Ectodermal cell (in vitro differentiated cells): ENCODE data around the gene SIRT7.
A peak's percentile ranks its signal among the peaks of the same experiment; 100 is the strongest.

ENCODE experiments used
- H3K27ac ChIP-seq: 2 replicates; pipeline ENCODE4 v1.7.0; 2013; ENCODE audit warnings: mild to moderate bottlenecking, low read depth, low read length; ENCODE audit not compliant: insufficient read depth, poor library complexity, severe bottlenecking
- H3K27me3 ChIP-seq: 2 replicates; pipeline ENCODE4 v1.7.0; 2013; ENCODE audit warnings: mild to moderate bottlenecking, low read length; ENCODE audit not compliant: insufficient read depth, control insufficient read depth, poor library complexity, severe bottlenecking
- H3K36me3 ChIP-seq: one replicate; pipeline ENCODE4 v1.7.0; 2013; ENCODE audit warnings: low read length; ENCODE audit not compliant: control insufficient read depth, insufficient read depth
- H3K4me1 ChIP-seq: one replicate; pipeline ENCODE4 v1.7.0; 2013; ENCODE audit warnings: low read length; ENCODE audit not compliant: control insufficient read depth, insufficient read depth
- H3K4me3 ChIP-seq: 2 replicates; pipeline ENCODE4 v1.7.0; 2013; ENCODE audit warnings: low read depth, low read length, control low read depth; ENCODE audit not compliant: insufficient read depth
- H3K9me3 ChIP-seq: 2 replicates; pipeline ENCODE4 v1.7.0; 2013; ENCODE audit warnings: mild to moderate bottlenecking, low read length, moderate library complexity; ENCODE audit not compliant: control insufficient read depth
- WGBS, 2 experiments: methylation state at CpG; one replicate each; pipeline ENCODE4 v1.1.7; 2013; ENCODE audit warnings: missing lambda C conversion rate in 2 of 2; 5-methylcytosine and 5-hydroxymethylcytosine counted together

Gene SIRT7

GRCh38 chr17:81909966-81910839 lies 7.8 kb downstream of the SIRT7 start:
- Histone ChIP-seq H3K9me3 (no peaks in the 10 kb centered on the region), H3K4me1 (peaks cover 7% of the 10 kb centered on the region), H3K27ac (no peak overlapping the region), H3K4me3 (peak overlapping the region; percentile 59), H3K27me3 (peaks cover 15% of the 10 kb centered on the region), H3K36me3 (peaks cover 12% of the 10 kb centered on the region)
- WGBS, 2 experiments, result 49 to 51% methylated on average over 23 of the region's 23 CpGs

- WGBS, 2 experiments, result 92 to 95% methylated on average over 12 of the region's 12 CpGs
- Histone ChIP-seq H3K9me3 (no peaks in the 10 kb centered on the region), H3K36me3 (peaks cover 9% of the 10 kb centered on the region), H3K27ac (no peak overlapping the region), H3K27me3 (peaks cover 15% of the 10 kb centered on the region), H3K4me1 (peaks cover 7% of the 10 kb centered on the region), H3K4me3 (no peak overlapping the region)
Observed at GRCh38 chr17:81909231-81909630, 8.7 kb downstream of the SIRT7 start.

- Histone ChIP-seq H3K36me3 (peaks cover 5% of the 10 kb centered on the region), H3K27me3 (peaks cover 15% of the 10 kb centered on the region), H3K9me3 (no peaks in the 10 kb centered on the region), H3K27ac (no peak overlapping the region), H3K4me3 (no peak overlapping the region), H3K4me1 (peaks cover 7% of the 10 kb centered on the region)
- 92 to 95% methylated on average over 11 of the region's 11 CpGs for WGBS, 2 experiments
Observed at GRCh38 chr17:81908793-81909192, 9.2 kb downstream of the SIRT7 start.

GRCh38 chr17:81907219-81908145 lies 10.5 kb downstream of the SIRT7 start:
- WGBS, 2 experiments, result 94 to 95% methylated on average over 26 of the region's 26 CpGs
- H3K4me3 ChIP-seq, result no peak overlapping the region
- no peaks in the 10 kb centered on the region for H3K36me3 ChIP-seq
- peaks cover 24% of the 10 kb centered on the region for H3K27me3 ChIP-seq
- H3K4me1 ChIP-seq, result peaks cover 7% of the 10 kb centered on the region
- H3K27ac ChIP-seq, result no peak overlapping the region
- no peaks in the 10 kb centered on the region for H3K9me3 ChIP-seq

GRCh38 chr17:81906476-81907218 lies 11.3 kb downstream of the SIRT7 start:
- 92% methylated on average over 15 of the region's 15 CpGs for WGBS, 2 experiments
- no peak overlapping the region for H3K4me3 ChIP-seq
- H3K27ac ChIP-seq, result no peak overlapping the region
- no peaks in the 10 kb centered on the region for H3K9me3 ChIP-seq
- H3K27me3 ChIP-seq, result peaks cover 33% of the 10 kb centered on the region
- H3K4me1 ChIP-seq, result peaks cover 7% of the 10 kb centered on the region
- H3K36me3 ChIP-seq, result no peaks in the 10 kb centered on the region

GRCh38 chr17:81905993-81906392 lies 12.0 kb downstream of the SIRT7 start:
- Histone ChIP-seq H3K36me3 (no peaks in the 10 kb centered on the region), H3K4me3 (no peak overlapping the region)

GRCh38 chr17:81905424-81905875 lies 12.5 kb downstream of the SIRT7 start:
- no peaks in the 10 kb centered on the region for H3K9me3 ChIP-seq
- peaks cover 39% of the 10 kb centered on the region for H3K27me3 ChIP-seq
- 92 to 94% methylated on average over 16 of the region's 16 CpGs for WGBS, 2 experiments
- peaks cover 5% of the 10 kb centered on the region for H3K4me1 ChIP-seq
- no peak overlapping the region for H3K27ac ChIP-seq
- H3K36me3 ChIP-seq, result no peaks in the 10 kb centered on the region
- no peak overlapping the region for H3K4me3 ChIP-seq

More at GRCh38 chr17:81905993-81906392, 12.0 kb downstream of the SIRT7 start:
- WGBS, 2 experiments, result 94% methylated on average over 10 of the region's 10 CpGs
- peaks cover 7% of the 10 kb centered on the region for H3K4me1 ChIP-seq
- no peaks in the 10 kb centered on the region for H3K9me3 ChIP-seq
- peaks cover 39% of the 10 kb centered on the region for H3K27me3 ChIP-seq
- H3K27ac ChIP-seq, result no peak overlapping the region

GRCh38 chr17:81904600-81905423 lies 13.2 kb downstream of the SIRT7 start:
- H3K27me3 ChIP-seq, result peaks cover 33% of the 10 kb centered on the region
- H3K27ac ChIP-seq, result no peak overlapping the region
- no peak overlapping the region for H3K4me3 ChIP-seq
- 91% methylated on average over 28 of the region's 28 CpGs for WGBS, 2 experiments
- H3K4me1 ChIP-seq, result no peaks in the 10 kb centered on the region
- peaks cover 3% of the 10 kb centered on the region for H3K36me3 ChIP-seq
- no peaks in the 10 kb centered on the region for H3K9me3 ChIP-seq

- no peak overlapping the region for H3K27ac ChIP-seq
- H3K9me3 ChIP-seq, result no peaks in the 10 kb centered on the region
- H3K27me3 ChIP-seq, result peaks cover 30% of the 10 kb centered on the region
- peaks cover 11% of the 10 kb centered on the region for H3K36me3 ChIP-seq
- no peak overlapping the region for H3K4me3 ChIP-seq
- no peaks in the 10 kb centered on the region for H3K4me1 ChIP-seq
- 94 to 95% methylated on average over 24 of the region's 24 CpGs for WGBS, 2 experiments
Observed at GRCh38 chr17:81903896-81904599, 13.9 kb downstream of the SIRT7 start.
